ENCODE measurements around the gene THAP4. TPM values are rescaled to one million over a fixed set of nuclear protein-coding genes. Genes with fewer than 3 reads are reported as not detected.

The THAP4 gene
- total RNA-seq, 1 experiment from 2014 or later, result 71.9 TPM

DNA sequence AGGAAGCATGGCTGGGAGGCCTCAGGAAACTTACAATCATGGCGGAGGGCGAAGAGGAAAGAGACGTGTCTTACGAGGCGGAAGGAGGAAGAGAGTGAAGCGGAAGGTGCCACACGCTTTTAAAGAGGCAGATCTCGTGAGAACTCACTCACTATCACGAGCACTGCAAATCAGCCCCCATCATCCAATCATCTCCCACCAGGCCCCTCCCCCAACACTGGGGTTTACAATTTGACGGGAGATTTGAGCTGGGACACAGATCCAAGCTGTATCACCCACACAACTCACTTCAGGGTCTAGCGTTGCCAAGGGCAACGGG lies 83.5 kb downstream of the THAP4 start:
- no peak for DNase-seq (ENCODE audit: extremely low read depth, low read depth)

DNA sequence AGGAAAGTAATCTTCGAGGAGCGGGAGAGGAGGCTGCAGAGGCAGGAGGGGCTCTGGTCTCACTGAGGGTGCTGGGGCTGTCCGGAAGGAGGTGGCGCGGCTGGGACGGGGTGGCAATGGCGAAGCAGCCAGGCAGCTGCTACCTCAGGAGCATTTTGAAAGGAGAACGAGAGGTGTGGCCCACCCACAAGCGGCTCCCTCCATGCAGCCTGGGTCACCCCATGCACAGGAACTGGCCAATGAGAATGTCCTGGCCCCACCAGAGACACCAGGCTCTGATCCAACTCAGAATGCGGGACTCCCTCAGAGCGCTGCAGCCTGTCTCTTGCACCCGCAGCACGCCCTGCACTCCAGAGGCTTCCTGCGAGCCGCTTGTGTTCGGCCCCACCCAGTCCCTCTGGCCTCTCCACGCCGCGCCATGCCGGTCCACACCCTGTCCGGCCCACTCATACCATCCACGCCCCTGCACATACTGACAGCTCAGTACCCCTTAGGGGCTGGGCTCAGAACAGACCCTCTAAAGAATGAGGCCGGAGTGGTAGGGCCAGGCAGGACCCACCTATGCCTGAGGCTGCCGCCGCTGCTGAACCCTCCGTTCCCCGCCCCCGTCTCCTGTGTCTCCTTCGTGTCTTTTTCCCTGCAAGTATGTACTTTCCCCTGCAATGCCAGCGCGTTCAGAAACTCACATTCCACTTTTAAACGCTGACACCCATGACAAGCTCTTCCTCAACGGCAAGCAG lies 84.8 kb downstream of the THAP4 start:
- no peak for DNase-seq (ENCODE audit: extremely low read depth, low read depth)

DNA sequence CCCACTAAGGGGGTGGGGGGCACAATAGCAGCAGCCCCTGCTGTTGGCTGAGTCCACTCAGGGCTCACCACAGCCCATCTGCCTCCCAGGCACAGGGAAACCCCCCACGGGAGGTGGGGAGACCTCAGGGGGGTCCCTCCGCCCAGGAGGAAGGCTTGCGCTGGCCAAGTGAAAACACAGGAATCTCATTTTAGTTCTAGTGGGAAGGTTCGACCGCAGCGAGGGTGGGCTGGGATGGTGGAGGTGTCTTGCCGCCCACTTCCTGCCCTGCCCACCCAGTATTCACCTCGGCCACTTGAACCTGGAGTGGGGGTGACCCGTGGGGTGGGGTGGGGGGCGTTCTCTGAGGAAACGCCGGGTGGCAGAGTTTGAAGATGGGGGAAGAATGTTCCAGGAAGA lies 85.4 kb downstream of the THAP4 start:
- no peak for DNase-seq (ENCODE audit: extremely low read depth, low read depth)

DNA sequence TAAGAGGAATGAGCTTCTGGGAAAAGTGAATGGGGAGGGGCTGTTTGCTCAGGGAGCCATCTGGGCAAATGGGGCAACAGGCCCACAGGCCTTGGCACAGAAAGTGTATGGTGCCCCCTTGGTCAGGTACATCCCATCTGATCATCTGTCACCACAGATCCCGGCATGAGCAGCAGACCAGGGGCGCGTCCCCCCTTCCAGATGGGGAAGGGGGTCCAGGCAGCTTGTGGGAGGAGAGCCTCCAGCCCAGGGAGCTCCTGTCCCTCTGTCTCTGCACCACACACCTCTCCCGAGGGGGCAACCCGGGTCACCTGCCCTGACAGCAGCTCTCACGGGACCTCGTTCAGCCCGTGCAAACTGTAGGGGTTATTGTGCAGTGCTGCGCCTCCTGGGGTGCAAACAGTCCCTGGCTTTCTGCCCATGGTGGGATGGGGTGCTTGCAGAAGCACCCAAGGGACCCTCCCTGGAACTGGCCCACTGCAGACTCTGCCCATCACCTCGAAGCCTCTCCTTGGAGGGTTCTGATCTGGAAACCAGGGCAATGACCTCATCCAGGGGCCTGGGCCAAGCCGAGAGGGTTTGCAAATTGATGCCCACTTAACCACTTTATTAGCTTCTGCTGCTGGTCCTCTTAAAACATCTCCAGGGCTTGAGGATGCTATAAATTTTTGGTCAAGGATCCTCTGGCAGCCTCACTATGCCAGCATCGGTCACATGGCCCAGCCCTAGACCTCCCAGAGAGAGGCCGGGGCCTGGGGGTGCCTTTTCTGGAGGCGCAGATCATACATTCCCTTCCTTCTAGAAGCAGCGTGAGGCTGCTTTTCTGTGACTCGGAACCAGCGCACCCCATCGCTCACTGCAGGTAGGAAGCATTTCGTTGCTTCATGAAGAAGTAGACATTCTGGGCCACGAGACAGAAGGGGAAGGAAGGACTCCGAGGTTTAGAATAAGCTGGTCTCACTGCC lies 86.1 kb downstream of the THAP4 start:
- no peak for DNase-seq (ENCODE audit: extremely low read depth, low read depth)

DNA sequence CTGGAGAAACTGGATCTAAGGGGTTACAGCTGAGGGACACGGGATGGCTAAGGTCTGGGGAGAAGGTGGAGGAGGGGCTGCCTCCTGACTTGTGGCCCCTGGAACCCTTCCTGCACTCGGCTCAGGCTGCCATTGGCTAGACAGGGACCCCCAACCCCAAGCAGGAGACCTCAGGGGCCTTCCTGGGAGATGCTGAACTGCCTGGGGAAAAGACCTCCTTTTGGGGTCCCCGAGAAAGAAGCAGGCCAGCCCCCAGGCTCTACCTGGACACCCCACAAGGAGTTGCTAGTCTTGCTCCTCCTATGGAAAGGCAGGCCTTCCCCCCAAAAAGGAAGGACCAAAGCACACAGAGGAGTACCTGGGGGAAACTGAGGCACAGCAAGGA lies 88.5 kb downstream of the THAP4 start:
- DNase-seq (ENCODE audit: extremely low read depth, low read depth), result no peak

DNA sequence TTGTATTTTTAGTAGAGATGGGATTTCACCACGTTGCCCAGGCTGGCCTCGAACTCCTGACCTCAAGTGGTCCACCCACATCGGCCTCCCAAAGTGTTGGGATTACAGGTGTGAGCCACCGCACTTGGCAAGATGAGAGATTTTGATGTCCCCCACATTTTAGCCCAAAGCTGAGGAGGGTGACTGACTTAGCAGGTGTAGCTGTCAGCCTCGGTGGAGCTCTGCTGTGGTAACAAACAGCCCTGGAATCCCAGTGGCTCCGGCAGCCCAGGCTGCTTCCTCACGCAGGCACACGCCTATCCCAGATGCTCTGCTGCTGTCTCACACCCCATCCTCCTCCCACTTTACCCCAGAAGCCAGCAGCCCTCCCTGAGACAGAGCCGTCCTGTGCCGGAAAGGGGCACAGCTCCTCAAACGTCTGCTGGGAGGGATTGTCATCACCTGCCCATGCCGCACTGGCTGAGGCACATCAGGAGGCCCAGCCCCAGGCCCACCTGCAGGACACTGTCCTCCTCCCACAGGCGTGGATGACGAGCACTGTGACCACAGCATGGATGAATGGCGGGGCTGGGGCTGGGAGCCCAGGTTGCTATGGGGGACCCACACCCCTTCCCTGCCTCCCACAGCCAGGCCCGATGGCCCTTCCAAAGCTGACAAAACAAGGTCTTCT lies 89.0 kb downstream of the THAP4 start:
- DNase-seq (ENCODE audit: extremely low read depth, low read depth), result no peak

DNA sequence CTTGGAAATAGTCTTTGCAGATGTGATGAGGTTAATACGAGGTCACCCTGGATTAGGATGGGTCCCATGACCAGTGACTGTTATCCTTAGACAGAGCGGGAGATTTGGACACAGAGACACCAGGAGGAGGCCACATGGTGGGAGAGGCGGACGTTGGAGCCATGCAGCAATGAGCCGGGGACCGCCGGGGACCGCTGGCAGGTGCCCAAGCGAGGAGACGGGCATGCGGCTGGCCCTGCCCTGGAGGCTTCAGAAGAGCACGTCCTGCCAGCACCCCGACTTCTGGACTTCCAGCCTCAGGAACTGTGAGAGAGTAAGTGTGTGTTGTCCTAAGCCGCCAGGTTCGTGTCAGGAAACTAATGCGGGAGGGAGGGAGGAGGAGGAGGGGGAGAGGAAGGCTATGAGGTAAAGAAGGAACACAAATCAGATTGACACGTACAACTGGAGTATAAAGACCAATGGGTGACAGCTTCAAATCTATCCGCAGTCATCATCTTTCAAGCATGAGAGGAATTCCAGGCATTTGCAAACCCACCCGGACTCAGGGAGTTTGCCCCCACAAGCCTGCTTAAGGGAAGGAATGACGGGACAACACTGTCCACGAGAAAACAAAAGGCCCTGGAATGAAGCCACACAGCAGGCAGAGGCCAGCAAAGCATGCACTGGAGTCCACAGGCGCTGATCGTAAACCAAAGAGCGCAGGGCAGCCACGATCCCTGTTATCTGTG lies 90.0 kb downstream of the THAP4 start:
- no peak for DNase-seq (ENCODE audit: extremely low read depth, low read depth)

DNA sequence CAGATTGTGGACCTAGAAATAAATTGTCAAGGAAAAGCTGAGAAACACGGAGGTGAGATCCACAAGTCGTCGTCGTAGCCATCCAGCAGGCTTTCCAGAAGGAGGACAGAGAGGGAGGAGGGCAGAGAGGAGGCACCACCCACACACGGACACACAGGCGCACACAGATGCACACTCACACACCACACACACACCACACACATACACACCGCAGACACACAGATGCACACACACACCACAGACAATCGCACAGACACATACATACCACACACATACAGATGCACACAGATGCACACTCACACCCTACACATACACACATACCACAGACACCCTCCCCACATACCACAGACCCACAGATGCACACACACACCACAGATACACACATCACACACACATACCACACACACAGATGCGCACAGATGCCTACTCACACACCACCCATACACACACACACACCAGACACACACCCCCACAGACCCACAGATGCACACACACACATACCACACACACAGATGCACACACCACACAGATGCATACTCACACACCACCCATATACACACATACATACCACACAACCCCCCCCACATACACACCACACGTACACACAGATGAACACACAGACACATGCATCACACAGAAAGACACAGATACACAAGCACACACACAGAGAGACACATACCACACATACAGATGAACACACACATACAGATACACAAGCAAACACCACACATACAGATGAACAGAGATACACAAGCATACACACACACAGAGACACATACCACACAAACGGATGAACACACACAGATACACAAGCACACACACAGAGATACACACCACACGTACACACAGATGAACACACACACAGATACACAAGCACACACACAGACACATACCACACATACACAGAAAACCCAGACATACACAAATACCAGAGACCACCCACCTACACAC lies 91.2 kb downstream of the THAP4 start:
- no peak for DNase-seq (ENCODE audit: extremely low read depth, low read depth)

DNA sequence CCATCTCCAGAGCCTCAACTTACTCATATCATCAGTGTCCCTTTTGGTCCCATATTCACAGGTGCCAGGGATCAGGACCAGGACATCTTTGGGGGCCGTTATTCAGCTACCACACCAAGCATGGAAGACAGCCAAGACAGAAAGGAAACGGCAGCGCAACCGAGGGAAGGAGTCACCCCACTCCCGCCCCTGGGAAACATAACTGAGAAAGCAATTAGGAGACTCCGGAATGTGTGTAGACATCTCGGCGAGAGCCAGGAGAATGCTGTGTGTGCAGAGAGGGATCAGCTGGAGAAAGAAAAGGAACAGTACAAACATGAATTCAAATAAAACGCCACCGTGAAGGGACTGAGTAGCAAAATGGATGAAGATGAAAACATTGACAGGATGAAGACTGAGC lies 91.9 kb downstream of the THAP4 start:
- DNase-seq (ENCODE audit: extremely low read depth, low read depth), result no peak

DNA sequence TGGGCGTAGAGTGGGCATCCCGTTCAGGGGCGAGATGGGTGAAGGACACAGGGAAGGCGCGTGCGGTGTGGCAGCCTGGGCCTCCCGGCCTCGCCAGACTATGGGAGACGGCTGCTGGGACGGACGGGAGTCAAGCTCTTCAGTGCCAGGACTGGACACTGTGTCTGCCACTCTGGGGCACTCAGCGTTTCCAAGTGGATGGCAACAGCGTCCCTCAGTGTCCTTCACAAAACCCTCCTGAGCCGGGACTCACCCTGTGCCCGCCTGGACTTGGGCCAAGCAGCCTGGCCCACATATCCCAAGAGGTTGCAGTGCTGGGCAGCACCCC lies 94.7 kb downstream of the THAP4 start:
- no peak for DNase-seq (ENCODE audit: extremely low read depth, low read depth)

DNA sequence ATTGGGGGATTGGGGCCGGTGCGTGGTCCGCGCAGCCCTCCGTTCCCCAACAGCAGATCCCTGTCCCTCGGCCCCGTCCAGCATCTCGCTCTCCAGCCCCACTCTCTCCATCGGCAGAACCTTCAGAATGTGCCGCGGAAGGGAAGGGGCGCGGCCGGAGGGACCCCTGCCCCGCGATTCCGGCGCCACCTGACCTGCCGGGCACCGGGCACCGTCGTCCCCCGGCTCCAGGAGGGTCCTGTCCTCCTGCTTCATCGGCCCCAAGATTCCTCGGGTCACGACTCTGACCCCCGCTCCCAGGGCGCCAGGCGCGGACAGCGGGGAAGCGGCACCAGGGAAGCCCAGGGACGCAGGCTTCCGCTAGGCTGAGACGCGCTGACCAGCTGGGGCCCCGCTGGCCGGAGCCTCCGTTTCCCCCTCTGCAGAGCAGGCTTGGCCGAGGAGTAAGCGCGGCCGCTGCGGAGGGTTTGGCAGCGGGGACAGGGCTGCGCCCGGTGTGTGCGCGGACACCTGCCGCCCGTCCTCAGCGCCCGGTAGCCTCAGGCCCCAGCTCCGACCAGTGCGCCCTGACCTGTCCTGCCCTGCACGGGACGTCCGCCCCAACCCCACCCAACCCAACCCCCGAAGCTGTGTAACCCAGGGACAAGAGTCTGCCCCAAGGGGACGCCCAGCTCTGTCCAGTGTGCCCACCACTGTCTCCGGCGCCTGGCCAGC lies 95.2 kb downstream of the THAP4 start:
- no peak for DNase-seq (ENCODE audit: extremely low read depth, low read depth)

DNA sequence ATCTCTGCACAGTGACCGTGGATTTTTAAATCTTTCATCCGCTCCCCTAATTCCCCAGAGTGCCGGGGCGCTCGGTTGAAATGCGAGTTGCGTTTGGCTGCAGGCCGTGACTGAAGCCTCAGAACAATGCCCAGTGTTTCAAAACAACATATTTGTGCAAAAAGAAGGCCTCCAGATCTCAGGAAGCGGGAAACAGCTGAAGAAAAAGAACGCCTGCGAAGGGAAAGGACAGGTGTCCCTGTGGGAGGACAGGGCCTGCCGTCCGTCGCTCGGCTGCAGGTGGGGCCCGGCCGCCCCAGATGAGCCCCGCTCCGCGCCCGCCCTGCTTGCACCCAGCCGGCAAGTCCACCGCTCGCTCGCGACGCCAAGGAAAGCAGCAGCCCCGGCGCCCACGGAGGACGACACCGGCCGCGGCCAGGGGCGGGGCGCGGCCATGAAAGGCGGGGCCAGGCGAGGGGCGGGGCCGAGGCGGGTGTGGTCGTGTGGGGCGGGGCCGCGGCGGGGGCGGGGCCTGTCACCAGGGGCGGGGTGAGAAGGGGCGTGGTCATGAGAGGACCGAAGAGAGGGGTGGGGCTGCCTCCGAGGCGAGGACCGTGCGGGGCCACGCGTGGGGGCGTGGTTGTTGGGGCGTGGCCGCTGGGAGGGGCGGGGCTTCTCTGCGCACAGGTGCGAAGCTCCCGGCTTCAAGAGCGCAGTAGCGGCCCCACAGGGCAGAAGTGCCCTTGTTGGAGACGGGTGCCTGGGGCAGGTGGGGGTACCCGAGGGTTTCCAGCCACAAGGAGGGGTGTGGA lies 96.0 kb downstream of the THAP4 start:
- DNase-seq (ENCODE audit: extremely low read depth, low read depth), result peak; percentile 58

DNA sequence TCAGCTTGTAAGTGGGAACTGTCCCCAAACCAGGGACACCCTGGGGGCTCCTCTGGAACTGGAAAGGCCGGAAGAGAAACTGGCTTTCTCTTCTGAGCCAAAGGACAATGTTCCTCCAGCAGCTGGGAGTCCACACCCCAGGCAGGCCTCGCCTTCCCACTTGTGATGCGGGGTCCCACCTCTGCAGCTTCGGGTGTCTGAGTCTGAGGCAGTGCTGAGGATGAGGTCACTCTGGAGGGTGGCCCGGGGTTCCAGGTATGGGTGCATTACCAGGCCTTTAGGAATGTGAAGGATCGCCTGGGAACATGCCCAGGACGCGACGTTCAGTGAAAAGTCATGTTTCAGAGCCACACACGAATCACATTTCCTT lies 96.6 kb downstream of the THAP4 start:
- no peak for DNase-seq (ENCODE audit: extremely low read depth, low read depth)

DNA sequence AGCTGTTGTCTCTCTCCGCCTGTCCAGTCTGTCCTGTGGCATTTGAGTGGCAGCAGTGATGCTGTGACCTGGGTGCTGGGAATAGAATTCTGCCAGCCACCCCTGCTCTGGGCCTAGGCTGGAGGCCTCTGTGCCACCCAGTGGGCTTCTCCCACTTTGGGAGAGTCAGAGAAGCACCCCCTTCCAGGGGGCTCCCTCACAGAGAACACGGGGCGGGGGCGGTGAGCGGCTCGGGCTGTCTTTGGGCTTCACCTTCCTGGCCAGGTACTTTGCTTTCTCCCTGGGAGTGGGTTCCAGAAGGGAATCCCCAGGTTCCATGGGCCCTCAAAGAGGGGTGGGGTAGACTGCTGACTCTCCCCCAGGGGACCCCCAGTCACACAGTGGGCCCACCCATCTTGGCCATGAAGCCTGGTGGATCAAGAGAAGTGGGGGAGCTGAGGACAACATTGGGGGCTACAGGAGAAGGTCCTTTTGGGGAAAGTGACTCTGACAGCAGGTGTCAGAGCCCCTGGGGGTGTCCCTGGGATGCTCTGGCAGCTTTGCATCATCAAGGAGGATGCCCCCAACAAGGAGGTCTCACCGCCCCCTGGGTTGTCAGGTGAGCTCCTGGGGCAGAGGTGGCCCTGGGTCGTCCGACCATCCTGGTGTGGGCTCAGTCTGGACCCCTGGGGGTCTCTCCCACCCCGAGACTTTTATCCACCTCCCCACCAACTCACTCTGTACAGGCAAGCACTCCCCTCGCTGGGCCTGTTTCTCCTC lies 97.2 kb downstream of the THAP4 start:
- no peak for DNase-seq (ENCODE audit: extremely low read depth, low read depth)

DNA sequence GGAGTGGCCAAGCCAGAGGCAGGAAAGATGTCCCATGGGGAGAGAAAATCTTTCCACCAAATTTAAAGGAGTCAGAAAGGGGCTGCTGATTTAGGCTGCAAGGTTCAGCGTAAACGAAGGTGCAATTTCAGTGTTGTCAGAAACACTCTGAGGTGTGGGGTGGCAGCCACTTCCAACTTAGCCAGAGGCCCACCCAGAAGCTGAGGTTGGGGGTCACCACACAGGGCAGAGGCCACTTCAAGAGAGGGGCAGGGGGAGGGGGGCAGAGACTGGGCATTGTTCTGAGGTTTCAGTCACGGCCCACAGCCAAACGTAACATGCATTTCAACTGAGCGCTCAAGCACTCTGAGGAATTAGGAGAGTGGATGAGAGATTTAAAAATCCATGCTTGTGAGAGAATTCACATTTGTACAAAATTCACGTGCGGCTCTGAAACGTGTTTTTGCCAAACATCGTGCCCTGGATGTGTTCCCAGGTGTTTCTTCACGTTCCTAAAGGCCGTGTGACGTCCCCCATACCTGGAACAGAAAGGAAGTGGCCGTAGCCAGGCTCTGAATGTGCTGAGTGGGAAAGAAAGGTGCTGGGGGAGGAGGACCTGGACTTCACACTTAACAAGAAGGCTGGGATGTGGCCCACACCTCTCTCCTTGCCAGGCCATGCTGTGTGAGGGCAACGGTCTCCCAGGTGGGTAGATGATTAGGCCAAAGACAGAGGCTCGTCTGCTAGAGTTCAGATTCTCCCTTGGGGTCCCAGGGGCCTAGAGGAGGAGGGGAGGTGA lies 97.9 kb downstream of the THAP4 start:
- DNase-seq (ENCODE audit: extremely low read depth, low read depth), result no peak

DNA sequence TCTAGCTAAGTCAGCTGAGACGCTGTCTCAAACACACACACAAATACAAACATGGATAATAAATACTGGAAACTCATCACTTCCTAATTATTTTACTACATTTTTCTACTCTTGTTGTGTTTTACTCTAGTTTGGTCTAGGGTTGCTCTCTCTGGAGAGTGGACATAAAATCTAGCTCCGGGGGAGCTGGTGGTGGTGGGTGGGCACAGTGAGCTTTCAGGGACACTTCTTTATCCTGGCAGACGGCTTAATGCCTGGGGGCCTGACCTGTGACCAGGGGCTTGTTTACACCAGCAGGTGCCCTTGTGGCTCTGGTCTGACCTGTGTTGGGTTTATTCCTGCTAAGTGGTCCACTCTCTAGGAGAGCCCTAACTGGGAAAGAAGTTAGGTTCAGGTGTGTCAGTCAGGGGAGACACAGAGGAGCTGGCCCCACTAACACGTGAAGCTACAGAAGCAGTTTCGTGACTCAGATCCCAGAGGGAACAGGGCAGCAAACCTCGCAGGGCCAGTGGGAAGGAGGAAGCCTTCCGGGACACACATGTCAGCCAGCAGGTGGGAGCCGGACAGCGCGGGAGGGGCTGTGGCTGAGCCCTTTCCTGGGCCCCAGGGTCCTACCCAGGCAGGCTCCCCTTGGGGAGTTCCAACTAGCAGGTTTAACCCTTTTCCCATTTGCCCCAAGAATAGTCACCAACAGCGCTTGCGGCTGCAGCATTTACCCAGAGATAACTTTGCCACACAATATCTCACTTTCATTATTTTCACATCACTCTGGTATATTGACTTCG lies 100.9 kb downstream of the THAP4 start:
- no peak for DNase-seq (ENCODE audit: extremely low read depth, low read depth)

Measured in NCI-H460 (cell line).